ENCODE results near the gene RASSF10.

RASSF10 gene

GRCh38 chr11:13047884-13048283 lies 38.8 kb downstream of the RASSF10 start:
- Mint-ChIP-seq H3K4me3 (no peak overlapping the region), H3K27me3 (peaks cover 28% of the 10 kb centered on the region), H3K4me1 (ENCODE audit: low read depth) (no peaks in the 10 kb centered on the region), H3K9me3 (no peaks in the 10 kb centered on the region), H3K36me3 (ENCODE audit: low read depth) (no peaks in the 10 kb centered on the region), H3K27ac (no peak overlapping the region)

DNA sequence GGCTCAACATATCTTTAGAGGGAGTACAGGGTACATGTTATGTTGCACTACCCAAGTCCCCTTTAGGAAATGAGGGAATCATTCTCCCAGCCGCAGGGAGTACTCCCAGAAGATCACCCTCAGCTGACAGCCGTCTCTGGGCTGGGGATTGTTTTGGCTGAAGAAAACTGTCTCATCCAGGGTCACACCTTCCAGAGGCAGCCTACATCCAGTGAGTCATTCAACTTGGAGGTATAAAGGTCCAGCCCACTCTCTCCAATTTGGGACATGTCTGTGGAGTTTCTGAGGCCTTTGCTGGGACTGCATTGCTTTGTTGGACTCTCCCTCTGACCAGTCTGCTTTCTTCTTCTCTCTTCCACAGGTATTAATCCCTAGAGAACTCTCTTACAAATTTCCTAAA lies 42.1 kb downstream of the RASSF10 start:
- H3K27me3 Mint-ChIP-seq, result peaks cover 32% of the 10 kb centered on the region
- peaks cover 3% of the 10 kb centered on the region for H3K4me1 Mint-ChIP-seq (ENCODE audit: low read depth)
- no peak overlapping the region for H3K4me3 Mint-ChIP-seq
- H3K36me3 Mint-ChIP-seq (ENCODE audit: low read depth), result no peaks in the 10 kb centered on the region
- H3K27ac Mint-ChIP-seq, result no peak overlapping the region
- H3K9me3 Mint-ChIP-seq, result no peaks in the 10 kb centered on the region

DNA sequence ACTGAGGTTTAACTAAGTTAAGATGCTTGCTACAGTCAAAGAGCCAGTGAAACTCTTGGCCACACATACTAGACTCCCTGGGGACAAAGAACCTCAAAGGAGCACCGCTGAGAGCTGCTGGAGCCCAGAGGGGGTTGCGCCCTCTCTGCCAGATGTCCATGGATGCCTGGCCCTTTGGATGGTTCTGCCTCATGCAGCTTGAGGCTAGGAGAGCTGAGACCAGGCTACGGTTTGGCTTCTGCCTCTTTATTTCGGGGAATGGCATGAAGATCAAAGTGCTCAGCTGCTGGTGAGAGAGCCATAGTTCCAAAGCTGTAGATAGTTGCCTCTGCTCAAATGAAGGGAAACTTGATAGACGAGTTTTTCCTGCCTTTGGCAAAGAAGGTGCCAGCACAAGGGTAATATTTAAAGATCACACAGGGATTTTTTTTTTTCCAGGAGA lies 43.0 kb downstream of the RASSF10 start:
- Mint-ChIP-seq H3K36me3 (ENCODE audit: low read depth) (no peaks in the 10 kb centered on the region), H3K27ac (no peak overlapping the region), H3K4me1 (ENCODE audit: low read depth) (peaks cover 3% of the 10 kb centered on the region), H3K27me3 (peaks cover 32% of the 10 kb centered on the region), H3K4me3 (no peak overlapping the region), H3K9me3 (no peaks in the 10 kb centered on the region)

GRCh38 chr11:13053255-13053917 lies 44.3 kb downstream of the RASSF10 start:
- no peak overlapping the region for H3K4me3 Mint-ChIP-seq
- no peak overlapping the region for H3K27ac Mint-ChIP-seq
- H3K9me3 Mint-ChIP-seq, result no peaks in the 10 kb centered on the region
- H3K4me1 Mint-ChIP-seq (ENCODE audit: low read depth), result peaks cover 3% of the 10 kb centered on the region
- H3K27me3 Mint-ChIP-seq, result peaks cover 32% of the 10 kb centered on the region
- no peaks in the 10 kb centered on the region for H3K36me3 Mint-ChIP-seq (ENCODE audit: low read depth)

DNA sequence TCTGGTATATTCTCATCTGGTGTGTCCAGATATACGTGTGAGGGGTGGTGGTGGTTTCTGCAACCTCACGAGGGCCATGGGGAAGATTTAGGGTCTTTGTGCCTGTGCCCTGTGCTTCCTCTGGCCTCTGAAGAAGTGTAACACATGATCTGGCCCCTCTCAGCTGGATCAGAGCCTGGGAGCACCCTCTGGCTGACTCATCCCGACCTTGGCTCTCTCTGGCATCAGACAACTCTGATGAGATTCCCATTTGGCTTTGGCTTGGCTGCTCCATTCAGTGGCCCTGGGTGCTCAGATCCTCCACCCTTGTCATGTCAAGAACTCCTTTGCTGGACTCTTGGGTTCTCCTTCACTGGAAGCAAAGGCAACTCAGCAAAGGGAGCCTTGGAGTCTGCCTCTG lies 45.2 kb downstream of the RASSF10 start:
- Mint-ChIP-seq H3K9me3 (no peaks in the 10 kb centered on the region), H3K4me3 (no peak overlapping the region), H3K27me3 (peaks cover 29% of the 10 kb centered on the region), H3K36me3 (ENCODE audit: low read depth) (no peaks in the 10 kb centered on the region), H3K4me1 (ENCODE audit: low read depth) (peaks cover 3% of the 10 kb centered on the region), H3K27ac (no peak overlapping the region)

DNA sequence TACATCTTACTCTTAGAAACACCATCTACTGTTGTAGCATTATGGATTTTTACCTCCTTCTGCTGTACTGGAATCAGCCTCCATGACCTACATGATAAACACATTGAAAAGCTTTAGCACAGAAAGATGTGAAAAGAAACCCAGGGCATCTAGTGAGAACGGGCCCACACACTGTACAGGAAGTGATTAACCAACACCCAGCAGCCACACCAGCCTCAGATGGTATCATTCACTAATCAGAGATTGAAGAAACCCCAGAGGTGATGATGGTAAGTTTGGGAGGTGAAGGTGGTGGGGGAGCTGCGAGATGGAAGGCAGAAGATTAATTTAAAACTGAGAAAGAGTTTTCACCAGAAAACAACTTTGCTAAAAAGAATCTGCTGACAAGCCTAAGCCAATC lies 46.1 kb downstream of the RASSF10 start:
- Mint-ChIP-seq H3K27me3 (peaks cover 21% of the 10 kb centered on the region), H3K36me3 (ENCODE audit: low read depth) (no peaks in the 10 kb centered on the region), H3K9me3 (no peaks in the 10 kb centered on the region), H3K27ac (no peak overlapping the region), H3K4me3 (no peak overlapping the region), H3K4me1 (ENCODE audit: low read depth) (peaks cover 3% of the 10 kb centered on the region)

GRCh38 chr11:13061294-13061990 lies 52.3 kb downstream of the RASSF10 start:
- no peaks in the 10 kb centered on the region for H3K9me3 Mint-ChIP-seq
- H3K27ac Mint-ChIP-seq, result no peak overlapping the region
- no peaks in the 10 kb centered on the region for H3K4me1 Mint-ChIP-seq (ENCODE audit: low read depth)
- H3K27me3 Mint-ChIP-seq, result peaks cover 14% of the 10 kb centered on the region
- no peak overlapping the region for H3K4me3 Mint-ChIP-seq
- no peaks in the 10 kb centered on the region for H3K36me3 Mint-ChIP-seq (ENCODE audit: low read depth)

Measured in stimulated activated naive CD8-positive, alpha-beta T cell treated with anti-CD3 and anti-CD28 coated beads, Interleukin-15, Interleukin-2, amounts not matched to agents 100 ng/mL and 50 ng/mL, for 24 hours (primary cell).